ENCODE data around the gene CYB561.
"Not testable (repeated sequence)": the region's sequence is repeated elsewhere in the genome, so short reads cannot be mapped to it uniquely, and the experiment has no call there.

The CYB561 gene

GRCh38 chr17:63474586-63475460, 28.7 kb upstream of the CYB561 start:
- DNase-seq (ENCODE audit: low spot score): no peak
- no peak for TF ChIP-seq CTCF (IDR thresholded peaks at IDR 0.05; ENCODE audit: extremely low read depth, missing control alignments)

GRCh38 chr17:63474174-63474573, 28.1 kb upstream of the CYB561 start:
- DNase-seq (ENCODE audit: low spot score): no peak
- no peak for TF ChIP-seq CTCF (IDR thresholded peaks at IDR 0.05; ENCODE audit: extremely low read depth, missing control alignments)

GRCh38 chr17:63468099-63468498, 22.0 kb upstream of the CYB561 start:
- DNase-seq (ENCODE audit: low spot score): not testable (repeated sequence)

- TF ChIP-seq CTCF (IDR thresholded peaks at IDR 0.05; ENCODE audit: extremely low read depth, missing control alignments): no peak
- no peak for DNase-seq (ENCODE audit: low spot score)
Observed at GRCh38 chr17:63464691-63465236, 18.7 kb upstream of the CYB561 start.

- DNase-seq (ENCODE audit: low spot score): no peak
- TF ChIP-seq CTCF (IDR thresholded peaks at IDR 0.05; ENCODE audit: extremely low read depth, missing control alignments): no peak
Observed at GRCh38 chr17:63463771-63464170, 17.7 kb upstream of the CYB561 start.

GRCh38 chr17:63460018-63460417, 13.9 kb upstream of the CYB561 start:
- DNase-seq (ENCODE audit: low spot score): no peak
- TF ChIP-seq CTCF (IDR thresholded peaks at IDR 0.05; ENCODE audit: extremely low read depth, missing control alignments): no peak

GRCh38 chr17:63458478-63458877, 12.4 kb upstream of the CYB561 start:
- no peak for TF ChIP-seq CTCF (IDR thresholded peaks at IDR 0.05; ENCODE audit: extremely low read depth, missing control alignments)
- DNase-seq (ENCODE audit: low spot score): no peak

- DNase-seq (ENCODE audit: low spot score): no peak
- no peak for TF ChIP-seq CTCF (IDR thresholded peaks at IDR 0.05; ENCODE audit: extremely low read depth, missing control alignments)
Observed at GRCh38 chr17:63455417-63455816, 9.3 kb upstream of the CYB561 start.

All from GM20000 (cell line).